ENCODE results near the gene BRINP3. TPM values are rescaled to one million over a fixed set of nuclear protein-coding genes. Genes with fewer than 3 reads are reported as not detected.

BRINP3 gene
- total RNA-seq, 1 donor from 2014 or later, result 2.2 TPM

DNA sequence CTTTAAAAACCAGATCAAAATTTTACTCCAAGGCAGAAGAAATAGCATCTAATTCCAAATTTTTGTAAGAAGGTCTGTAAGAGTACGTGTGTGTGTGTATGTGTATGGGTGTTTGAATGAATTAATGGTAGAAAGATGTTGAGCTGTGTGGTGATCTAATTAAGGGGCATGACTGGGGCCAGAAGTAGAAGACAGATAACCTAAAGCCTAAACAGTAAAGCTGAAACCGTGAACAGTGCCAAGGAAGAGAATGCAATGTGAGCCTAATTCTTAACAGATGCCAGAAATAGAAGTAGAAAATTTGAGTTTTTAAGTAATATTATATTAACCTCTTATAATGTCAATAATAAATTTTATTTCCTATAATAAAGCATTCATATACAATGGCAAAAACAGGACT, 38.2 kb downstream of the BRINP3 start:
- no peaks in the 10 kb centered on the region for H3K27me3 Mint-ChIP-seq (ENCODE audit: unreplicated experiment)
- no peak overlapping the region for H3K27ac Mint-ChIP-seq (ENCODE audit: unreplicated experiment)
- no peaks in the 10 kb centered on the region for H3K9me3 Mint-ChIP-seq (ENCODE audit: unreplicated experiment)
- no peaks in the 10 kb centered on the region for H3K36me3 Mint-ChIP-seq (ENCODE audit: low read depth, unreplicated experiment)
- no peak for DNase-seq (ENCODE audit: low spot score)
- H3K4me3 Mint-ChIP-seq (ENCODE audit: unreplicated experiment), result no peak overlapping the region
- TF ChIP-seq, protein P1, sequence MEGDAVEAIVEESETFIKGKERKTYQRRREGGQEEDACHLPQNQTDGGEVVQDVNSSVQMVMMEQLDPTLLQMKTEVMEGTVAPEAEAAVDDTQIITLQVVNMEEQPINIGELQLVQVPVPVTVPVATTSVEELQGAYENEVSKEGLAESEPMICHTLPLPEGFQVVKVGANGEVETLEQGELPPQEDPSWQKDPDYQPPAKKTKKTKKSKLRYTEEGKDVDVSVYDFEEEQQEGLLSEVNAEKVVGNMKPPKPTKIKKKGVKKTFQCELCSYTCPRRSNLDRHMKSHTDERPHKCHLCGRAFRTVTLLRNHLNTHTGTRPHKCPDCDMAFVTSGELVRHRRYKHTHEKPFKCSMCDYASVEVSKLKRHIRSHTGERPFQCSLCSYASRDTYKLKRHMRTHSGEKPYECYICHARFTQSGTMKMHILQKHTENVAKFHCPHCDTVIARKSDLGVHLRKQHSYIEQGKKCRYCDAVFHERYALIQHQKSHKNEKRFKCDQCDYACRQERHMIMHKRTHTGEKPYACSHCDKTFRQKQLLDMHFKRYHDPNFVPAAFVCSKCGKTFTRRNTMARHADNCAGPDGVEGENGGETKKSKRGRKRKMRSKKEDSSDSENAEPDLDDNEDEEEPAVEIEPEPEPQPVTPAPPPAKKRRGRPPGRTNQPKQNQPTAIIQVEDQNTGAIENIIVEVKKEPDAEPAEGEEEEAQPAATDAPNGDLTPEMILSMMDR (IDR thresholded peaks at IDR 0.05; ENCODE audit: unreplicated experiment), result no peak
- H3K4me1 Mint-ChIP-seq (ENCODE audit: unreplicated experiment), result no peaks in the 10 kb centered on the region

- no peaks in the 10 kb centered on the region for H3K36me3 Mint-ChIP-seq (ENCODE audit: low read depth, unreplicated experiment)
- H3K27ac Mint-ChIP-seq (ENCODE audit: unreplicated experiment), result no peak overlapping the region
- H3K4me3 Mint-ChIP-seq (ENCODE audit: unreplicated experiment), result no peak overlapping the region
- no peak for DNase-seq (ENCODE audit: low spot score)
- H3K4me1 Mint-ChIP-seq (ENCODE audit: unreplicated experiment), result no peaks in the 10 kb centered on the region
- TF ChIP-seq, protein P1 (IDR thresholded peaks at IDR 0.05; ENCODE audit: unreplicated experiment), result no peak
- H3K27me3 Mint-ChIP-seq (ENCODE audit: unreplicated experiment), result no peaks in the 10 kb centered on the region
- H3K9me3 Mint-ChIP-seq (ENCODE audit: unreplicated experiment), result no peaks in the 10 kb centered on the region
These were observed 41.0 kb downstream of the BRINP3 start for GRCh38 chr1:190436615-190437014.

- TF ChIP-seq, protein P1 (IDR thresholded peaks at IDR 0.05; ENCODE audit: unreplicated experiment), result no peak
- H3K36me3 Mint-ChIP-seq (ENCODE audit: low read depth, unreplicated experiment), result no peaks in the 10 kb centered on the region
- no peaks in the 10 kb centered on the region for H3K4me1 Mint-ChIP-seq (ENCODE audit: unreplicated experiment)
- no peak overlapping the region for H3K4me3 Mint-ChIP-seq (ENCODE audit: unreplicated experiment)
- H3K27me3 Mint-ChIP-seq (ENCODE audit: unreplicated experiment), result no peaks in the 10 kb centered on the region
- no peak for DNase-seq (ENCODE audit: low spot score)
- H3K9me3 Mint-ChIP-seq (ENCODE audit: unreplicated experiment), result no peaks in the 10 kb centered on the region
- H3K27ac Mint-ChIP-seq (ENCODE audit: unreplicated experiment), result no peak overlapping the region
These were observed 47.7 kb downstream of the BRINP3 start for GRCh38 chr1:190429932-190430331.

- H3K27ac Mint-ChIP-seq (ENCODE audit: unreplicated experiment), result no peak overlapping the region
- H3K9me3 Mint-ChIP-seq (ENCODE audit: unreplicated experiment), result no peaks in the 10 kb centered on the region
- no peaks in the 10 kb centered on the region for H3K27me3 Mint-ChIP-seq (ENCODE audit: unreplicated experiment)
- DNase-seq (ENCODE audit: low spot score), result no peak
- no peak overlapping the region for H3K4me3 Mint-ChIP-seq (ENCODE audit: unreplicated experiment)
- no peaks in the 10 kb centered on the region for H3K4me1 Mint-ChIP-seq (ENCODE audit: unreplicated experiment)
- H3K36me3 Mint-ChIP-seq (ENCODE audit: low read depth, unreplicated experiment), result no peaks in the 10 kb centered on the region
- TF ChIP-seq, protein P1 (IDR thresholded peaks at IDR 0.05; ENCODE audit: unreplicated experiment), result no peak
These were observed 48.5 kb downstream of the BRINP3 start for GRCh38 chr1:190429141-190429540.

GRCh38 chr1:190416239-190416638, 61.4 kb downstream of the BRINP3 start:
- Mint-ChIP-seq H3K4me3 (ENCODE audit: unreplicated experiment) (no peak overlapping the region), H3K9me3 (ENCODE audit: unreplicated experiment) (no peaks in the 10 kb centered on the region), H3K27ac (ENCODE audit: unreplicated experiment) (no peak overlapping the region), H3K36me3 (ENCODE audit: low read depth, unreplicated experiment) (no peaks in the 10 kb centered on the region), H3K27me3 (ENCODE audit: unreplicated experiment) (peaks cover 1% of the 10 kb centered on the region), H3K4me1 (ENCODE audit: unreplicated experiment) (no peaks in the 10 kb centered on the region)
- TF ChIP-seq, protein P1 (IDR thresholded peaks at IDR 0.05; ENCODE audit: unreplicated experiment), result no peak
- DNase-seq (ENCODE audit: low spot score), result no peak
